RWPE1 (cell line): ENCODE measurements around the gene ANKRD55.

Source experiments
- CTCF ChIA-PET: fragments of 350-600 bp; sonication (Branson Sonifier 250); formaldehyde crosslinking; extraction: SDS; loops from one replicate; lab custom pipeline; 2021; lab: Yijun Ruan, JAX
- POLR2A ChIA-PET: fragments of 400-600 bp; formaldehyde crosslinking; extraction: SDS; loops from one replicate; lab custom pipeline; 2020; ENCODE audit warnings: antibody characterized with exemption; ENCODE audit not compliant: low non-redundant PET; lab: Yijun Ruan, JAX
- DNase-seq: peaks from one replicate; pipeline ENCODE4 v3.0.0; 2012; ENCODE audit warnings: low spot score
- H3K27ac ChIP-seq: fragments of 450-650 bp; 2 replicates; pipeline ENCODE4 v1.5.1; 2017
- CTCF ChIP-seq: fragments of 450-650 bp; conservative IDR thresholded peaks from 2 replicates; pipeline ENCODE4 v1.5.1; 2017; ENCODE audit warnings: low read depth, mild to moderate bottlenecking

Gene ANKRD55

DNA sequence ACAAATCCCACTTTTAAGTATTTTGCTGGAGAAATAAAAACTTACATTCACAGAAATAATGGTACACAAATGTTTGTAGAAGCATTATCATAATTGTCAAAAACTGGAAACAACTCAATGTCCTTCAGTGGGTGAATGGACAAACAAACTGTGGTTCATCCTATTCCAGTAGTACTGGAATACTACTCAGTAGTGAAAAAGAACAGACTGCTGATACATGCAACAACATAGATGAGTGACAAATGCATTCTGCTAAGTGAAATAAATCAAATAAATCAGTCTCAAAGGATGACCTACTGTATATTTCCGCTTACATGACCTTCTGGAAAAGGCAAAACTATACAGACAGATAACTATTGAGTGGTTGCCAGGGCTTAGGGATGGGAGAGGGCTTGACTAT lies 114.1 kb downstream of the ANKRD55 start:
- ChIA-PET CTCF (interaction anchor here (0.6 kb wide), 1 partner anchor 756 kb away, joined by 3 read pairs; no protein-coding TSS in a partner anchor), POLR2A (no interaction called here)
- no peak for DNase-seq
- no peak overlapping the region for H3K27ac ChIP-seq
- TF ChIP-seq CTCF: no peak

- no peak for TF ChIP-seq CTCF
- POLR2A ChIA-PET: no interaction called here
- no peak overlapping the region for H3K27ac ChIP-seq
- no peak for DNase-seq
- CTCF ChIA-PET: no interaction called here
These were observed 116.5 kb downstream of the ANKRD55 start for GRCh38 chr5:56116599-56117141.

DNA sequence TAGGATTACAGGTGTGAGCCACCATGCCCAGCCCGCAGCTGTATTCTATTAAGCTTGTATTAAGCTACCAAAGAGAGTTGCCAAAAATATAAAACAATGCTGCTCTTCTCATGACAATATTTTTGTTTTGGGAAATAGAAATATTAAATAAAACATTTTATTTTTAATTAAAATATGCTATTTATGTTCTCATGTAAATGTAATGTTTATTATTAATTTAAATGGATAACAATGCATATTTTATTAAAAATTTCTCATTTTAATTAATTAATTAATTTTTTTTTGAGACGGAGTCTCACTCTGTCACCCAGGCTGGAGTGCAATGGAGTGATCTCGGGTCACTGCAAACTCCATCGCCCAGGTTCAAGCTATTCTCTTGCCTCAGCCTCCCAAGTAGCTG lies 117.5 kb downstream of the ANKRD55 start:
- CTCF ChIA-PET: no interaction called here
- TF ChIP-seq CTCF: no peak
- no peak for DNase-seq
- H3K27ac ChIP-seq: no peak overlapping the region
- POLR2A ChIA-PET: no interaction called here

- no peak for TF ChIP-seq CTCF
- ChIA-PET POLR2A (interaction anchor here (0.8 kb wide), 1 partner anchor 123 kb away, joined by 3 read pairs; no protein-coding TSS in a partner anchor), CTCF (interaction anchor here (0.6 kb wide), 1 partner anchor 345 kb away, joined by 5 read pairs; no protein-coding TSS in a partner anchor)
- 0 out of 2 replicates have a peak overlapping the region, but pooled peaks have one; percentile 23 for H3K27ac ChIP-seq
- peak; percentile 90 for DNase-seq
These were observed 120.5 kb downstream of the ANKRD55 start for GRCh38 chr5:56112526-56113121.

GRCh38 chr5:56111404-56111781 lies 121.7 kb downstream of the ANKRD55 start:
- ChIA-PET POLR2A (no interaction called here), CTCF (no interaction called here)
- H3K27ac ChIP-seq: no peak overlapping the region
- no peak for DNase-seq
- TF ChIP-seq CTCF: no peak

GRCh38 chr5:56110646-56111403 lies 122.3 kb downstream of the ANKRD55 start:
- POLR2A ChIA-PET: no interaction called here
- no peak overlapping the region for H3K27ac ChIP-seq
- DNase-seq: no peak
- CTCF ChIA-PET: no interaction called here
- TF ChIP-seq CTCF: no peak
